ENCODE results near the gene BCAT1. TPM values are rescaled to one million over a fixed set of nuclear protein-coding genes. Genes with fewer than 3 reads are reported as not detected.

BCAT1 gene
- total RNA-seq, 1 experiment from 2014 or later: 5.8 TPM

- H3K27ac ChIP-seq (ENCODE audit: low read length): no peak overlapping the region
Measured at GRCh38 chr12:24853588-24853987, 95.3 kb downstream of the BCAT1 start.

GRCh38 chr12:24853094-24853493 lies 95.8 kb downstream of the BCAT1 start:
- ATAC-seq (no peak), DNase-seq (ENCODE audit: low read depth, low spot score) (no peak)
- CTCF ChIA-PET: no interaction called here
- intact Hi-C loops (cut with micrococcal nuclease; ENCODE audit: unreplicated experiment): loop anchor here (10.0 kb wide), 1 partner anchor 282 kb away; no protein-coding TSS in a partner anchor
- no TSS peak for BruUV-seq (replicated peaks)
- in situ Hi-C loops (cut with HindIII; ENCODE audit: low pct_unique_long_range_greater_than_20kb, low sequenced_read_pairs): no loop called here
- Histone ChIP-seq H3K4me1 (ENCODE audit: control insufficient read depth, insufficient read depth, low read length) (no peaks in the 10 kb centered on the region), H3K36me3 (ENCODE audit: control insufficient read depth, insufficient read depth, low read length) (no peaks in the 10 kb centered on the region), H3K27ac (ENCODE audit: low read length) (no peak overlapping the region), H3K27me3 (ENCODE audit: control insufficient read depth, insufficient read depth, low read length) (peaks cover 8% of the 10 kb centered on the region; the same call in 1 of the 2 replicates), H3K4me3 (ENCODE audit: low read depth in 2 of 2, low read length in 2 of 2) (no peak overlapping the region), H3K9me3 (ENCODE audit: control insufficient read depth, insufficient read depth, low read depth, low read length) (no peaks in the 10 kb centered on the region)
- POLR2A ChIA-PET: no interaction called here
- no peak for TF ChIP-seq POLR2AphosphoS5 (IDR thresholded peaks at IDR 0.05; ENCODE audit: low read depth, low read length)
- no peak for TF ChIP-seq TCF7L2 (IDR thresholded peaks at IDR 0.05; ENCODE audit: low read depth, low read length)

More at GRCh38 chr12:24853588-24853987, 95.3 kb downstream of the BCAT1 start:
- no TSS peak for BruUV-seq (replicated peaks)
- Histone ChIP-seq H3K27me3 (ENCODE audit: control insufficient read depth, insufficient read depth, low read length) (peaks cover 8% of the 10 kb centered on the region; the same call in 1 of the 2 replicates), H3K4me3 (ENCODE audit: low read depth in 2 of 2, low read length in 2 of 2) (no peak overlapping the region), H3K36me3 (ENCODE audit: control insufficient read depth, insufficient read depth, low read length) (no peaks in the 10 kb centered on the region), H3K9me3 (ENCODE audit: control insufficient read depth, insufficient read depth, low read depth, low read length) (no peaks in the 10 kb centered on the region), H3K4me1 (ENCODE audit: control insufficient read depth, insufficient read depth, low read length) (no peaks in the 10 kb centered on the region)
- in situ Hi-C loops (cut with HindIII; ENCODE audit: low pct_unique_long_range_greater_than_20kb, low sequenced_read_pairs): no loop called here
- TF ChIP-seq CTCF (IDR thresholded peaks at IDR 0.05) (no peak), TCF7L2 (IDR thresholded peaks at IDR 0.05; ENCODE audit: low read depth, low read length) (no peak), REST (IDR thresholded peaks at IDR 0.05; ENCODE audit: insufficient read depth in 1 of 2, low read depth in 2 of 2, low read length in 1 of 2) (no peak), POLR2AphosphoS5 (IDR thresholded peaks at IDR 0.05; ENCODE audit: low read depth, low read length) (no peak), SIN3A (IDR thresholded peaks at IDR 0.05; ENCODE audit: borderline replicate concordance, insufficient read depth, low read depth, low read length) (no peak)
- ChIA-PET CTCF (no interaction called here), POLR2A (no interaction called here)
- intact Hi-C loops (cut with micrococcal nuclease; ENCODE audit: unreplicated experiment): loop anchor here (10.0 kb wide), 1 partner anchor 281 kb away; no protein-coding TSS in a partner anchor
- no peak for ATAC-seq
- no peak for DNase-seq (ENCODE audit: low read depth, low spot score)

GRCh38 chr12:24852420-24852819 lies 96.5 kb downstream of the BCAT1 start:
- in situ Hi-C loops (cut with HindIII; ENCODE audit: low pct_unique_long_range_greater_than_20kb, low sequenced_read_pairs) (no loop called here), intact Hi-C loops (cut with micrococcal nuclease; ENCODE audit: unreplicated experiment) (loop anchor here (10.0 kb wide), 1 partner anchor 282 kb away; no protein-coding TSS in a partner anchor)
- ATAC-seq (no peak), DNase-seq (ENCODE audit: low read depth, low spot score) (no peak)
- no peaks in the 10 kb centered on the region for H3K36me3 ChIP-seq (ENCODE audit: control insufficient read depth, insufficient read depth, low read length)
- TF ChIP-seq REST (IDR thresholded peaks at IDR 0.05; ENCODE audit: insufficient read depth in 1 of 2, low read depth in 2 of 2, low read length in 1 of 2) (no peak), TCF7L2 (IDR thresholded peaks at IDR 0.05; ENCODE audit: low read depth, low read length) (no peak), CTCF (IDR thresholded peaks at IDR 0.05) (peak; percentile 61; the same call in 1 of the 2 replicates)
- no peaks in the 10 kb centered on the region for H3K9me3 ChIP-seq (ENCODE audit: control insufficient read depth, insufficient read depth, low read depth, low read length)
- no peaks in the 10 kb centered on the region for H3K4me1 ChIP-seq (ENCODE audit: control insufficient read depth, insufficient read depth, low read length)
- CTCF ChIA-PET: interaction anchor here (0.6 kb wide), 1 partner anchor 38 kb away, joined by 3 read pairs; no protein-coding TSS in a partner anchor
- H3K4me3 ChIP-seq (ENCODE audit: low read depth in 2 of 2, low read length in 2 of 2): no peak overlapping the region
- H3K27me3 ChIP-seq (ENCODE audit: control insufficient read depth, insufficient read depth, low read length): peaks cover 8% of the 10 kb centered on the region; the same call in 1 of the 2 replicates
- POLR2A ChIA-PET: no interaction called here
- BruUV-seq (replicated peaks): no TSS peak
- no peak overlapping the region for H3K27ac ChIP-seq (ENCODE audit: low read length)
